Mesenchymal stem cell (in vitro differentiated cells and primary cell): ENCODE results near the gene RIN2.

Experiments used
- DNase-seq: peaks from one replicate; pipeline ENCODE4 v3.0.0-alpha.2; 2013
- H2AFZ ChIP-seq: one replicate; pipeline ENCODE4 v1.6.1; 2013; ENCODE audit warnings: low read depth, mild to moderate bottlenecking, control low read depth, inconsistent platforms, low read length, moderate library complexity
- H2AK5ac ChIP-seq: 2 replicates; pipeline ENCODE4 v1.6.1; 2013; ENCODE audit warnings: low read length, moderate library complexity, mild to moderate bottlenecking, inconsistent platforms; ENCODE audit not compliant: severe bottlenecking
- H2BK120ac ChIP-seq: one replicate; pipeline ENCODE4 v1.6.1; 2013; ENCODE audit warnings: low read depth, mild to moderate bottlenecking, inconsistent platforms, low read length, moderate library complexity
- H2BK12ac ChIP-seq, 2 experiments: one replicate each; pipeline ENCODE4 v1.6.1; 2013; ENCODE audit warnings: inconsistent platforms in 2 of 2, low read length in 2 of 2, mild to moderate bottlenecking in 2 of 2, moderate library complexity in 2 of 2, control low read depth in 1 of 2
- H2BK15ac ChIP-seq: one replicate; pipeline ENCODE4 v1.6.1; 2013; ENCODE audit warnings: mild to moderate bottlenecking, low read depth, inconsistent platforms; ENCODE audit not compliant: poor library complexity, severe bottlenecking
- H2BK5ac ChIP-seq: 2 replicates; pipeline ENCODE4 v1.6.1; 2013; ENCODE audit warnings: low read depth, mild to moderate bottlenecking, low read length, control low read depth, inconsistent platforms; ENCODE audit not compliant: poor library complexity, severe bottlenecking
- H3K14ac ChIP-seq, 2 experiments: one replicate each; pipeline ENCODE4 v1.6.1; 2013; ENCODE audit warnings: inconsistent platforms in 2 of 2, low read length in 2 of 2, control low read depth in 1 of 2, mild to moderate bottlenecking in 1 of 2, moderate library complexity in 1 of 2
- H3K18ac ChIP-seq, 2 experiments: one replicate each; pipeline ENCODE4 v1.6.1; 2013; ENCODE audit warnings: inconsistent platforms in 2 of 2, low read length in 2 of 2, control low read depth in 1 of 2, low read depth in 1 of 2, mild to moderate bottlenecking in 1 of 2
- H3K23ac ChIP-seq, 2 experiments: one replicate each; pipeline ENCODE4 v1.6.1; 2013; ENCODE audit warnings: inconsistent platforms in 2 of 2, low read length in 2 of 2, mild to moderate bottlenecking in 2 of 2, moderate library complexity in 2 of 2, control low read depth in 1 of 2
- H3K27ac ChIP-seq: 2 replicates; pipeline ENCODE4 v1.5.1; 2013; ENCODE audit warnings: mild to moderate bottlenecking, moderate library complexity, low read length, control low read depth, inconsistent platforms; ENCODE audit not compliant: poor library complexity, severe bottlenecking
- H3K27me3 ChIP-seq, 2 experiments: 2 replicates each; pipeline versions ENCODE4 v1.6.1 to v1.7.0; 2013; ENCODE audit warnings: low read length in 2 of 2, mild to moderate bottlenecking in 2 of 2, moderate library complexity in 2 of 2, control low read depth in 1 of 2, inconsistent platforms in 1 of 2; ENCODE audit not compliant: control insufficient read depth in 1 of 2, insufficient read depth in 1 of 2
- H3K36me3 ChIP-seq, 2 experiments: 2 replicates each; pipeline versions ENCODE4 v1.6.1 to v1.7.0; 2013; ENCODE audit warnings: low read length in 2 of 2, control low read depth in 1 of 2, inconsistent platforms in 1 of 2, low read depth in 1 of 2, mild to moderate bottlenecking in 1 of 2; ENCODE audit not compliant: insufficient read depth in 2 of 2, control insufficient read depth in 1 of 2
- H3K4ac ChIP-seq, 2 experiments: one replicate each; pipeline ENCODE4 v1.6.1; 2013; ENCODE audit warnings: inconsistent platforms in 2 of 2, low read length in 2 of 2, mild to moderate bottlenecking in 2 of 2, moderate library complexity in 2 of 2, control low read depth in 1 of 2, low read depth in 1 of 2
- H3K4me1 ChIP-seq: 2 replicates; pipeline ENCODE4 v1.6.1; 2013; ENCODE audit warnings: low read depth, low read length, control low read depth; ENCODE audit not compliant: control insufficient read depth, insufficient read depth
- H3K4me2 ChIP-seq: 2 replicates; pipeline ENCODE4 v1.6.1; 2013; ENCODE audit warnings: low read length, mild to moderate bottlenecking, inconsistent platforms; ENCODE audit not compliant: poor library complexity, severe bottlenecking
- H3K4me3 ChIP-seq, 2 experiments: 2 replicates each; pipeline versions ENCODE4 v1.5.1 to v1.7.0; 2013; ENCODE audit warnings: low read length in 2 of 2, mild to moderate bottlenecking in 2 of 2, control low read depth in 1 of 2, low read depth in 1 of 2; ENCODE audit not compliant: insufficient read depth in 1 of 2
- H3K79me1 ChIP-seq: replicated peaks from 2 replicates; pipeline ENCODE4 v1.6.1; 2013; ENCODE audit warnings: mild to moderate bottlenecking, control low read depth, low read length, inconsistent platforms; ENCODE audit not compliant: poor library complexity, severe bottlenecking
- H3K9ac ChIP-seq: 2 replicates; pipeline ENCODE4 v1.7.0; 2013; ENCODE audit warnings: mild to moderate bottlenecking, low read length, moderate library complexity
- H3K9me3 ChIP-seq: 2 replicates; pipeline ENCODE4 v1.7.0; 2013; ENCODE audit warnings: mild to moderate bottlenecking, low read length; ENCODE audit not compliant: control insufficient read depth
- H4K8ac ChIP-seq: one replicate; pipeline ENCODE4 v1.6.1; 2013; ENCODE audit warnings: inconsistent platforms, mild to moderate bottlenecking, low read length, moderate library complexity
- H4K91ac ChIP-seq: one replicate; pipeline ENCODE4 v1.6.1; 2013; ENCODE audit warnings: mild to moderate bottlenecking, low read length, inconsistent platforms
- WGBS: methylation state at CpG from one replicate; pipeline ENCODE4 v1.1.7; 2013; ENCODE audit warnings: mixed read lengths; 5-methylcytosine and 5-hydroxymethylcytosine counted together

The RIN2 gene

GRCh38 chr20:19778404-19778803, 20.3 kb downstream of the RIN2 start:
- Histone ChIP-seq H3K23ac (no peak overlapping the region), H3K27me3 (no peaks in the 10 kb centered on the region), H3K9me3 (no peaks in the 10 kb centered on the region), H2BK120ac (peak overlapping the region; percentile 45), H3K36me3 (no peaks in the 10 kb centered on the region), H2AFZ (no peak overlapping the region), H2BK15ac (peak overlapping the region; percentile 54), H3K4ac (peak overlapping the region in 1 of 2 experiments; percentile 24), H4K91ac (no peak overlapping the region), H2BK12ac (no peak overlapping the region), H3K9ac (peak overlapping the region; percentile 50), H3K18ac (peak overlapping the region in 1 of 2 experiments; percentile 38), H2BK5ac (no peak overlapping the region), H3K4me3 (no peak overlapping the region), H3K4me2 (no peak overlapping the region), H2AK5ac (peak overlapping the region; percentile 98), H3K79me1 (peaks cover 35% of the 10 kb centered on the region), H3K27ac (no peak overlapping the region), H3K4me1 (peaks cover 30% of the 10 kb centered on the region), H3K14ac (no peak overlapping the region), H4K8ac (no peak overlapping the region)
- WGBS, result 92% methylated on average over 3 of the region's 3 CpGs
- no peak for DNase-seq

GRCh38 chr20:19779634-19780033, 21.6 kb downstream of the RIN2 start:
- H3K9me3 ChIP-seq, result no peaks in the 10 kb centered on the region
- no peak overlapping the region for H2BK5ac ChIP-seq
- no peak overlapping the region for H3K18ac ChIP-seq
- no peak overlapping the region for H4K91ac ChIP-seq
- no peak overlapping the region for H3K23ac ChIP-seq
- peaks cover 32% of the 10 kb centered on the region for H3K4me1 ChIP-seq
- no peak overlapping the region for H3K4me3 ChIP-seq
- WGBS, result 94% methylated on average over 3 of the region's 5 CpGs
- H3K27ac ChIP-seq, result no peak overlapping the region
- H2BK15ac ChIP-seq, result no peak overlapping the region
- no peak overlapping the region for H3K4me2 ChIP-seq
- H3K9ac ChIP-seq, result no peak overlapping the region
- no peak overlapping the region for H3K14ac ChIP-seq
- H2BK12ac ChIP-seq, result no peak overlapping the region
- peaks cover 34% of the 10 kb centered on the region for H3K79me1 ChIP-seq
- H3K27me3 ChIP-seq, result no peaks in the 10 kb centered on the region
- H3K36me3 ChIP-seq, result no peaks in the 10 kb centered on the region
- no peak overlapping the region for H4K8ac ChIP-seq
- H2AFZ ChIP-seq, result no peak overlapping the region
- H2AK5ac ChIP-seq, result peak overlapping the region; percentile 95
- H3K4ac ChIP-seq, result no peak overlapping the region
- DNase-seq, result no peak
- H2BK120ac ChIP-seq, result no peak overlapping the region

GRCh38 chr20:19780261-19780660, 22.2 kb downstream of the RIN2 start:
- Histone ChIP-seq H3K23ac (no peak overlapping the region), H3K9me3 (no peaks in the 10 kb centered on the region), H2AK5ac (peak overlapping the region; percentile 71), H3K18ac (no peak overlapping the region), H3K4ac (no peak overlapping the region), H2BK120ac (no peak overlapping the region), H3K14ac (no peak overlapping the region), H3K4me3 (no peak overlapping the region), H3K9ac (no peak overlapping the region), H3K27me3 (no peaks in the 10 kb centered on the region), H3K79me1 (peaks cover 33% of the 10 kb centered on the region), H4K8ac (no peak overlapping the region), H3K27ac (no peak overlapping the region), H2BK15ac (no peak overlapping the region), H4K91ac (no peak overlapping the region), H2BK12ac (no peak overlapping the region), H2AFZ (no peak overlapping the region), H3K4me2 (no peak overlapping the region), H3K4me1 (peaks cover 31% of the 10 kb centered on the region), H3K36me3 (no peaks in the 10 kb centered on the region), H2BK5ac (no peak overlapping the region)
- 91% methylated on average over 5 of the region's 5 CpGs for WGBS
- no peak for DNase-seq

- Histone ChIP-seq H4K91ac (no peak overlapping the region), H3K27me3 (no peaks in the 10 kb centered on the region), H2AFZ (no peak overlapping the region), H3K18ac (no peak overlapping the region), H4K8ac (no peak overlapping the region), H3K4ac (no peak overlapping the region), H2BK5ac (no peak overlapping the region), H2BK120ac (no peak overlapping the region), H3K9me3 (no peaks in the 10 kb centered on the region), H3K4me2 (no peak overlapping the region), H3K14ac (no peak overlapping the region), H3K9ac (no peak overlapping the region), H2BK15ac (no peak overlapping the region), H3K36me3 (no peaks in the 10 kb centered on the region), H3K27ac (no peak overlapping the region), H3K4me3 (no peak overlapping the region), H2BK12ac (no peak overlapping the region), H2AK5ac (no peak overlapping the region), H3K4me1 (peaks cover 33% of the 10 kb centered on the region), H3K23ac (no peak overlapping the region), H3K79me1 (peaks cover 33% of the 10 kb centered on the region)
- peak; percentile 29 for DNase-seq
- WGBS, result 92% methylated on average over 7 of the region's 7 CpGs
These were observed 23.2 kb downstream of the RIN2 start for GRCh38 chr20:19781235-19781634.
